ENCODE data around the gene R3HDM1.

The R3HDM1 gene

DNA sequence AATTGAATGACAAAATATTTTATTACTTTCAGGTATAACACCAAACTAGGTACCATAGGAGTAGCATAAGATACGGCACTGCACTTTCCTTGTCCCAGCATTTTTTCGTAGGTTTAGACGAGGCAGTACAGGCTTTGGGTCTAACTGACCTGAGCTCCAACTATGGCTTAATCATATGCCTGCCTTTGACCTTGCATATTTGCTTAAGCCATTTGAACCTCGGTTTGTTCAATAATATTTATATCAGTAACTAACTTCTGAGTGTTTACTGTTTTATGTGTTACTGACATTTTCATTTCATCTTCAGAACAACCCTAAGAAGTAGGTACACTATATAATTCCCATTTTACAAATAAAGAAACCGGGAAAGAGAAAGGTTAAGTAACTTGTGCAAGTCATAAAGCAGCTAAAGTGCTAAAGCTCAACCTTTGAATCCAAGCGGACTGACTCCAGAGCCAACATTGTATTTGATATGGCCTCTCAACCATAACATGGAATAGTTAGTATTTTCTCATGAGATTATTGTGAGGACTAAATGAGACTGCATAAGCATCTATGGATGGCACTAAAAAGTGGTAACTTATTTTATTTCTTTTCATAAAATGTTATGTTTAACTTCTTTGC is 104.0 kb downstream of the R3HDM1 start:
- TF ChIP-seq, protein P1, sequence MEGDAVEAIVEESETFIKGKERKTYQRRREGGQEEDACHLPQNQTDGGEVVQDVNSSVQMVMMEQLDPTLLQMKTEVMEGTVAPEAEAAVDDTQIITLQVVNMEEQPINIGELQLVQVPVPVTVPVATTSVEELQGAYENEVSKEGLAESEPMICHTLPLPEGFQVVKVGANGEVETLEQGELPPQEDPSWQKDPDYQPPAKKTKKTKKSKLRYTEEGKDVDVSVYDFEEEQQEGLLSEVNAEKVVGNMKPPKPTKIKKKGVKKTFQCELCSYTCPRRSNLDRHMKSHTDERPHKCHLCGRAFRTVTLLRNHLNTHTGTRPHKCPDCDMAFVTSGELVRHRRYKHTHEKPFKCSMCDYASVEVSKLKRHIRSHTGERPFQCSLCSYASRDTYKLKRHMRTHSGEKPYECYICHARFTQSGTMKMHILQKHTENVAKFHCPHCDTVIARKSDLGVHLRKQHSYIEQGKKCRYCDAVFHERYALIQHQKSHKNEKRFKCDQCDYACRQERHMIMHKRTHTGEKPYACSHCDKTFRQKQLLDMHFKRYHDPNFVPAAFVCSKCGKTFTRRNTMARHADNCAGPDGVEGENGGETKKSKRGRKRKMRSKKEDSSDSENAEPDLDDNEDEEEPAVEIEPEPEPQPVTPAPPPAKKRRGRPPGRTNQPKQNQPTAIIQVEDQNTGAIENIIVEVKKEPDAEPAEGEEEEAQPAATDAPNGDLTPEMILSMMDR (IDR thresholded peaks at IDR 0.05; ENCODE audit: control insufficient read depth, insufficient read depth, low read depth, low read length, missing control alignments): no peak
- no peak for DNase-seq (ENCODE audit: low read depth)
- no peak overlapping the region for H3K4me3 ChIP-seq (ENCODE audit: control insufficient read depth, low read depth, low read length)

DNA sequence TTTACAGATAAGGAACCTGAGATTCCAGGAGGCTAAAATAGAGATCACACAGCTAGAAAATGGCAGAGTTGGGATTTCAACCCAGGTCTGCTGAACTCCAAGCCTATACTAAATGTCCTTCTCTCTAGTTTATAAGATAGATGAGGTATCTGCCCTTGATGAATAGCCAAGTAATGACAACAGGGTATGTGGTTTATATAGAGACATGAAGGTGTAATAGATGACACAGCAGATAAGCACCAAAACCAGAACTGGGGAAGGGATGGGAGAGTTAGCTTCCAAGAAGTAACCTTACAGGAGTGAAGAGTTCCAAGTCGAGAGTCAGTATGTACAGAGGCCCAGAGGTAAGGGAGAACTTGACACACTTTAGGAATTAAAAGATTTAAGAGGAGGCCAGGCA is 105.7 kb downstream of the R3HDM1 start:
- H3K4me3 ChIP-seq (ENCODE audit: control insufficient read depth, low read depth, low read length): no peak overlapping the region
- TF ChIP-seq, protein P1 (IDR thresholded peaks at IDR 0.05; ENCODE audit: control insufficient read depth, insufficient read depth, low read depth, low read length, missing control alignments): no peak
- DNase-seq (ENCODE audit: low read depth): no peak

DNA sequence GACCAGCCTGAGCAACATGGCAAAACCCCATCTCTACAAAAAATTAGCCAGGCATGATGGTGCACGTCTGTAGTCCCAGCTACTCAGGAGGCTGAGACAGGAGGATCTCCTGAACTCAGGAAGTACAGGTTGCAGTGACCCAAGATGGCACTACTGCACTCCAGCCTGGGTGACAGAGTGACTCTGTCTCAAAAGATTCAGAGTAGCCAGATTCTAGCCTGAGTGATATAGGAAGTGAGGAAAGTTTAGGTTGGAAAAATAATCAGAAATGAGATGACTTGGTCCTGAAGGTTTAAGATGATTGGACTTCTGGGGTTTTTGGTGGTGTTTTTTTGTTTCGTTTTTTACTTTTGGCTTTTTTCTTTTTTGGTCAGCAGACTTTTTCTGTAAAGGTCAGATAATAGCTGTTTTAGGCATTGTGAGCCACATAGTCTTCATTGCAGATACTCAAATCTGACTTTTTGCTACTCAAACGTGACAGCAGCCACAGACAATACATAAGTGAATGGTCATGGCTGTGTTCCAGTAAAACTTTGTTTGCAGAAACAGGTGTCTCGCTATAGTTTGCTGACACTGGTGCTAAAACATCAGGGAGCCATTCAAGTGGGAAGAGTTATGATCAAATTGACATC is 106.3 kb downstream of the R3HDM1 start:
- DNase-seq (ENCODE audit: low read depth): no peak
- TF ChIP-seq, protein P1 (IDR thresholded peaks at IDR 0.05; ENCODE audit: control insufficient read depth, insufficient read depth, low read depth, low read length, missing control alignments): no peak

DNA sequence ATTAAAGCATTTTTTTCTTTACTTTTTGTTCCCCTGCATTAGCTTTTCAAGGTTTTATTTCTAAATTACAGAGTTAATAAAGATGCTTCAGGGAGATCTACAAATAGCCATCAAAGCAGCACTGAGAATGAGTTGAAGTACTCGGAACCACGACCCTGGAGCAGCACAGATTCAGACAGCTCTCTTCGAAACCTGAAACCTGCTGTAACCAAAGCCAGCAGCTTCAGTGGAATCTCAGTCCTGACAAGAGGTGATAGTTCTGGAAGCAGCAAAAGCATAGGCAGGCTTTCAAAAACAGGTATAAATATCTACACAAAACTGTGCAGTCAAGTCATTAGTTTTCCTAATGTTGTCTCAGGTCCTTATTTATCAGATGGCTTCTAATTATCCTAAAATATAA is 107.5 kb downstream of the R3HDM1 start:
- TF ChIP-seq, protein P1 (IDR thresholded peaks at IDR 0.05; ENCODE audit: control insufficient read depth, insufficient read depth, low read depth, low read length, missing control alignments): no peak
- H3K4me3 ChIP-seq (ENCODE audit: control insufficient read depth, low read depth, low read length): no peak overlapping the region

More for the DNA sequence above, 106.3 kb downstream of the R3HDM1 start:
- H3K4me3 ChIP-seq (ENCODE audit: control insufficient read depth, low read depth, low read length): no peak overlapping the region

DNA sequence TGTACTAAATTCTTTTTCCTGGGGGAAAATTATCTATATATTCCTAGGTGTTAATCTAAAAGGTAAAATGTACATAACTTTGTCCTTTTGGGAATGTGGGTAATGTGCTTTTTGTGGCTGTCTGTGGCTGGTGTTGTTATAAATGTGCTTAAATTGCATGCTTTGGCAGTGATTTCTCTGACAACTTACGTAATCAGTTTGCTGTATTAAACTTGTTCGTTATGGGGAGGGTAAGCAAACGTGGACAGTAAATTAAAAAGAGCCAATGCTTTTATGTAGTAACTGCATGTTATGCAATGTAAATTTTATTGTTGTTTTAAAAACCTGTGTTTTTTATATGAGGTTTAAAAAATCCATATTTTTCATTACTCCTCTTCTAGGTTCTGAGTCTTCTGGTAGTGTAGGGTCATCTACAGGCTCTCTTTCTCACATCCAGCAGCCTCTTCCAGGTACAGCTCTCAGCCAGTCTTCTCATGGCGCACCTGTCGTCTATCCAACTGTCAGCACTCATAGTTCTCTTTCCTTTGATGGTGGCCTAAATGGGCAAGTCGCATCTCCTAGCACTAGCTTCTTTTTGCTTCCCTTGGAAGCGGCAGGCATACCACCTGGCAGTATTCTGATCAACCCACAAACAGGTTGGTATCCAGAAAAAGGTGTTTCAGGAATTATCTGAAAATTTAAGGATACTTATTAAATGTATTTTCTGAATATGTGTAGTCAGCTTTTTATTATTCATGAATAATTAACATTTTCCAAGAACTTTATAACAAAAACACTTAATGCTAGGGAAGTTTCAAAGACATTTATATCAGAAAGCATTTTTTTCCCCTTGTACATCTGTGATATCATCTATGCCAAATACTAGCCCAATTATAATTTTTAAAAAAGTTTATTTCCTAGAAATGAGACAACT is 110.1 kb downstream of the R3HDM1 start:
- no peak overlapping the region for H3K4me3 ChIP-seq (ENCODE audit: control insufficient read depth, low read depth, low read length)
- TF ChIP-seq, protein P1 (IDR thresholded peaks at IDR 0.05; ENCODE audit: control insufficient read depth, insufficient read depth, low read depth, low read length, missing control alignments): no peak
- no peak for DNase-seq (ENCODE audit: low read depth)

More for the DNA sequence above, 107.5 kb downstream of the R3HDM1 start:
- no peak for DNase-seq (ENCODE audit: low read depth)

DNA sequence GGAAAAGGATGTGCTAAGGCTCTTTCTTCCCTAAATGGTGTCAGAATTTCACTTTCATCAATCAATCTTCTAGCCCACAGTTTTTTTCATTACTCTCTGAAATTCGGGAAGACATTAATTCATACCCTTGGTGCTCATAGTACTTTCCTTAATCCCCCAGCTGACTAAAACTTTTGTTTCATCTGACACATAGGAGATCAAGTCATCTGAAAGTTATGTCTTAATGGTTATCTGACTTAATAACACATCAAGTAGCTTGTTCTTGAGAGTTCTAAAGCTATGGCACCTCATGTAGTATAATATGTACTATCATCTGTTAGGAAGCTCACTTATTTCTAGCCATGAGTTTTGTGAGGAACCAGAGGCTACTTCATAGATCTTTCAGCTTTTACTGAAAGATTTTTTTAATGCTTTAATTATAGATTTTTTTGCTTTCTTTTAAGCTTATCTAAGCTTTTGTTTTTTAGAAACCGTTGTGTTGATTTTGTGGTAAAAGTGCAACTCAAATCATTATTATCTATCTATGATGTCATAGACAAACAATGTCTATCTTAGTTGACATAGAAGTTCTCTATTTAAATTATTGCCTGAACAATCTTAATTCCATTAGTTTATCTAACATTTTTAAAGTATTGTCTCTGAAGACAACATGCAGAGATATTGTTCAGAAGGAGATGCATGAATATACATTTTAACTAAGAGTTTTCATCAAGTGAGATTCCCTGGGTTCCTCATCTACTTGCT is 116.7 kb downstream of the R3HDM1 start:
- no peak for DNase-seq (ENCODE audit: low read depth)
- H3K4me3 ChIP-seq (ENCODE audit: control insufficient read depth, low read depth, low read length): no peak overlapping the region
- TF ChIP-seq, protein P1 (IDR thresholded peaks at IDR 0.05; ENCODE audit: control insufficient read depth, insufficient read depth, low read depth, low read length, missing control alignments): no peak
